Testis (tissue), 3 donors: Measurements from ENCODE around the gene RPS6KL1. TPM values are rescaled to one million over a fixed set of nuclear protein-coding genes. Genes with fewer than 3 reads are reported as not detected.

Source experiments
- DNase-seq: peaks from one replicate; pipeline ENCODE4 v3.0.0-alpha.2; 2019
- H3K27ac ChIP-seq, 2 donors: fragments of 200-600 bp; sonication (generic); one replicate each; pipeline ENCODE4 v1.5.1; 2019
- H3K27me3 ChIP-seq: fragments of 200-600 bp; sonication (generic); one replicate; pipeline ENCODE4 v1.5.1; 2019
- H3K36me3 ChIP-seq: fragments of 200-600 bp; sonication (generic); one replicate; pipeline ENCODE4 v1.5.1; 2017; ENCODE audit warnings: low read depth; ENCODE audit errors: missing control alignments
- H3K4me1 ChIP-seq: fragments of 200-600 bp; sonication (generic); one replicate; pipeline ENCODE4 v1.5.1; 2019
- H3K4me3 ChIP-seq, 2 donors: fragments of 200-600 bp; sonication (generic); one replicate each; pipeline ENCODE4 v1.5.1; 2017 to 2019
- H3K9me3 ChIP-seq: fragments of 200-600 bp; sonication (generic); one replicate; pipeline ENCODE4 v1.5.1; 2017
- CTCF ChIP-seq, 3 experiments: fragments of 450-650 bp in 2 of 3; fragments of 200-600 bp in 1 of 3; sonication (generic) in 1 of 3; IDR thresholded peaks; one replicate each; pipeline ENCODE4 v1.5.1; 2016 to 2019; ENCODE audit warnings: antibody characterized with exemption in 3 of 3, mild to moderate bottlenecking in 2 of 3, moderate library complexity in 1 of 3
- POLR2A ChIP-seq: fragments of 450-650 bp; IDR thresholded peaks from one replicate; pipeline ENCODE4 v1.6.1; 2017; ENCODE audit warnings: antibody characterized with exemption, mild to moderate bottlenecking, moderate library complexity
- WGBS, 2 donors: methylation state at CpG; one replicate each; pipeline ENCODE4 v1.1.5; 2018; 5-methylcytosine and 5-hydroxymethylcytosine counted together
- intact Hi-C: fragments of 100-400 bp; cut with DNase I; formaldehyde crosslinking; loops from one replicate; pipeline ENCODE4 v1.15.1; 2023; ENCODE audit warnings: low total_unique reads
- polyA plus RNA-seq: library from polyadenylated mRNA; stranded (reverse); fragments of 350-450 nt; fragmentation: Illumina TruSeq; extraction: RNeasy Lipid Tissue Mini Kit (QIAGEN cat#74804); gene quantifications from one replicate; pipeline ENCODE4 v1.2.3, GENCODE V29; 2014; ENCODE audit warnings: low read depth, low replicate concordance; ENCODE audit not compliant: insufficient read depth
- total RNA-seq, 2 donors: library from RNA; depleted of rRNA; stranded (reverse); fragments of >200 nt; gene quantifications; one replicate each; pipeline ENCODE4 v1.2.3, GENCODE V29; 2016

Gene RPS6KL1
- total and polyA plus RNA-seq, 3 donors from 2014 or later, result 22.5 to 41.8 (median 22.9) TPM

GRCh38 chr14:74947353-74948227 is 24.5 kb upstream of the RPS6KL1 start:
- TF ChIP-seq POLR2A (no peak), CTCF (IDR thresholded peaks at IDR 0.05) (no peak)
- intact Hi-C loops, result loop anchor here (10.0 kb wide), 1 partner anchor 117 kb away; the partner anchor contains the start of genes ACYP1 and ZC2HC1C
- H3K4me3 ChIP-seq, result no peak overlapping the region
- no peaks in the 10 kb centered on the region for H3K27me3 ChIP-seq
- WGBS, 2 donors, result 90 to 94% methylated on average over 13 of the region's 13 CpGs
- no peak overlapping the region for H3K27ac ChIP-seq
- H3K9me3 ChIP-seq, result no peaks in the 10 kb centered on the region
- DNase-seq, result no peak
- H3K4me1 ChIP-seq, result peaks cover 6% of the 10 kb centered on the region
- no peaks in the 10 kb centered on the region for H3K36me3 ChIP-seq

GRCh38 chr14:74946659-74947281 is 23.7 kb upstream of the RPS6KL1 start:
- TF ChIP-seq POLR2A, result no peak
- peak in 1 of 3 experiments; percentile 24 for TF ChIP-seq CTCF (IDR thresholded peaks at IDR 0.05)
- no peaks in the 10 kb centered on the region for H3K36me3 ChIP-seq
- 44 to 57% methylated on average over 5 of the region's 5 CpGs for WGBS, 2 donors
- H3K27me3 ChIP-seq, result no peaks in the 10 kb centered on the region
- H3K27ac ChIP-seq, result peak overlapping the region in 1 of 2 donors; percentile 23
- peaks cover 6% of the 10 kb centered on the region for H3K4me1 ChIP-seq
- no peak for DNase-seq
- intact Hi-C loops, result loop anchor here (10.0 kb wide), 1 partner anchor 118 kb away; the partner anchor contains the start of genes ACYP1 and ZC2HC1C
- H3K4me3 ChIP-seq, result no peak overlapping the region
- no peaks in the 10 kb centered on the region for H3K9me3 ChIP-seq

GRCh38 chr14:74945852-74946658 is 23.0 kb upstream of the RPS6KL1 start:
- no peaks in the 10 kb centered on the region for H3K36me3 ChIP-seq
- H3K4me1 ChIP-seq, result peaks cover 9% of the 10 kb centered on the region
- TF ChIP-seq POLR2A (no peak), CTCF (IDR thresholded peaks at IDR 0.05) (peak; percentile 79 to 90 (median 83))
- DNase-seq, result peak; percentile 78
- H3K4me3 ChIP-seq, result no peak overlapping the region
- no peaks in the 10 kb centered on the region for H3K27me3 ChIP-seq
- WGBS, 2 donors, result 50 to 61% methylated on average over 14 to 17 of the region's 17 CpGs
- H3K9me3 ChIP-seq, result no peaks in the 10 kb centered on the region
- H3K27ac ChIP-seq, result peak overlapping the region in 1 of 2 donors; percentile 23
- intact Hi-C loops, result loop anchor here (10.0 kb wide), 1 partner anchor 119 kb away; the partner anchor contains the start of genes ACYP1 and ZC2HC1C

- H3K4me3 ChIP-seq, result no peak overlapping the region
- peak; percentile 27 to 55 (median 39) for TF ChIP-seq CTCF (IDR thresholded peaks at IDR 0.05)
- TF ChIP-seq POLR2A, result no peak
- no peaks in the 10 kb centered on the region for H3K36me3 ChIP-seq
- peak; percentile 60 for DNase-seq
- H3K27me3 ChIP-seq, result no peaks in the 10 kb centered on the region
- 76 to 84% methylated on average over 17 of the region's 17 CpGs for WGBS, 2 donors
- intact Hi-C loops, result loop anchor here (10.0 kb wide), 1 partner anchor 119 kb away; the partner anchor contains the start of genes ACYP1 and ZC2HC1C
- peaks cover 16% of the 10 kb centered on the region for H3K4me1 ChIP-seq
- H3K9me3 ChIP-seq, result no peaks in the 10 kb centered on the region
- no peak overlapping the region for H3K27ac ChIP-seq
These were observed 22.3 kb upstream of the RPS6KL1 start for GRCh38 chr14:74945261-74945851.
